Measurements from ENCODE around the gene FARP1. TPM values are rescaled to one million over a fixed set of nuclear protein-coding genes. Genes with fewer than 3 reads are reported as not detected.

FARP1 gene
- total RNA-seq, 2 experiments from 2014 or later: 0.21 to 0.48 TPM

DNA sequence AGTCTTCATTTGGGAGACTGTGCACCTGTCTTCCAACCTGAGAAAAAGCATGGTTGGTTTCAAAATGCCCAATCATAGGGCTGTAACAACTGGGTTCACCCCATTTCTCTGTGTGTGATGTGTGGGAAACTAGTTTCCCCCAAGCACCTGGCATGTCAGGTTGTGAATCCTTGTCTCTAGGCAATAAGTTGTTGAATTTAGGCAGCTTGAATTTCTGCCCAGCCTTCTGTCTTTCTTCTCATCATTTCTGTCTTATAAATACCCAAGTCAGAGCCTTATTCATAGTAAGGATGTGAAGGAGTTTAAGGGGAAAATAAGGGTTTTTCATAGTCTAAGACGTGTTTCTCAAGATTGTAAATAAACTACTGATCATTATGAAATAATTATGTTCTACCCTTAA lies 204.9 kb downstream of the FARP1 start:
- no peak for DNase-seq
- Mint-ChIP-seq H3K4me1 (no peaks in the 10 kb centered on the region), H3K9me3 (no peaks in the 10 kb centered on the region), H3K4me3 (no peak overlapping the region), H3K27ac (no peak overlapping the region), H3K36me3 (no peaks in the 10 kb centered on the region), H3K27me3 (no peaks in the 10 kb centered on the region)

DNA sequence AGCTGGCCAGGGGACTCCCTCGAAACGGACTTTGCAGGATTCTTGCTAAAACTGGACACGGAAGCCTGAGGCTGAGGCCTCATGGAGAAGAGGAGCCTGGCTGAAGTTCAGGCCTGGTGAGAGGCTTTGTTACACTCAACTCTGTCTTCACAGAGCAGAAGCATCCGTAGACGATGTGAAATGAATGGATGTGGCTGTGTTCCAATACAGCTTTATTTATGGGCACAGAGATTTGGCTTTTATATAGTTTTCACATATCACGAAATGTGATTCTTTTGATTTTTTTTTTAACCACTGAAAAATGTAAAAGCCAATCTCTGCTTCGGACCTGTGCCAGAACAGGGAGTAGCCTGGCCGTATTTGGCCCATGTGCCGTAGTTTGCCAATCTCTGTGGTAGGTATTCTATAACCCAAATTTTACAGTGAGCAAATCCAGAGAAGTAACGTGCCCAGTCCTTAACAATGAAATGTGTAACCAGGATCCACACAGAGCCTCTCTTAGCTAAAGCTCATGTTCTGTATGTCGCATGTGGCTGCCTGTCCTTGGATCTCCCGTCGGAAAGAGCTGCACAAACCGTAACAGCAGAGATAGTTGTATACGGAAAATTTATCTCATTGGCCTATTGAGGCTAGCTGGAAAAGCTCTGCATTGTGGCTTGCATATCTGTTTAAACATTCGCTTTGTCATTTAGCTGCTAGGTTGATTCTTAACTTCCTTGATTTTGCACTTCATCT lies 205.7 kb downstream of the FARP1 start:
- Mint-ChIP-seq H3K9me3 (no peaks in the 10 kb centered on the region), H3K4me1 (no peaks in the 10 kb centered on the region), H3K27me3 (no peaks in the 10 kb centered on the region), H3K27ac (no peak overlapping the region), H3K4me3 (no peak overlapping the region), H3K36me3 (no peaks in the 10 kb centered on the region)
- no peak for DNase-seq

DNA sequence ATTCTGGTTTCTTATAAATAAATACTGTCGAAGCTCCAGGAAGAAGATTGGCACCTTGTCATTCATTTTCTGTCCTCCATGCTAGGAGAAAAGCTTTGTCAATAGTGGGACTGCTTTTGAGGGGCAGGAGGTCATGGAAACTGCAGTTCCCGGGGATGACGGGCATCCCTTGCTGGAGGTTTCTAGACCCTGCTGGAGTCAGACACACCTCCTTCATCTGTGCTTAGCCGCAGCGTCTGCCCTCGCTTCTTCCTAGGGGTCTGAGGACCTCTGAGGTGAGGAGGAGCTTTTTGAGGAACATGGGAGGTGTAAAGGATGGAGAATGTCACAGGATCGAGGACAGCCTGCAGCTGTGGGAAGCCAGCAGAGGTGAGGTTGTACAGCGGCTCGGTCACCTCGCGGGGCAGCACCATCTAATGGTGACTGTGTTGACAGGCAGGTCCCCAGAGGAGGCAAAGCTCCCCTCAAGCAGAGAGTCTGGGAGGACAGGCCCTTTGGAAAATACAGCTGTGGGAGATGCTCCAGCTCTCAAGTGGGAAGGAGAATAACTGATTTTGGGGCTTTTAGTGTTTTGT lies 206.9 kb downstream of the FARP1 start:
- Mint-ChIP-seq H3K4me3 (no peak overlapping the region), H3K4me1 (no peaks in the 10 kb centered on the region), H3K27ac (no peak overlapping the region), H3K27me3 (no peaks in the 10 kb centered on the region), H3K36me3 (no peaks in the 10 kb centered on the region), H3K9me3 (no peaks in the 10 kb centered on the region)
- DNase-seq: no peak

DNA sequence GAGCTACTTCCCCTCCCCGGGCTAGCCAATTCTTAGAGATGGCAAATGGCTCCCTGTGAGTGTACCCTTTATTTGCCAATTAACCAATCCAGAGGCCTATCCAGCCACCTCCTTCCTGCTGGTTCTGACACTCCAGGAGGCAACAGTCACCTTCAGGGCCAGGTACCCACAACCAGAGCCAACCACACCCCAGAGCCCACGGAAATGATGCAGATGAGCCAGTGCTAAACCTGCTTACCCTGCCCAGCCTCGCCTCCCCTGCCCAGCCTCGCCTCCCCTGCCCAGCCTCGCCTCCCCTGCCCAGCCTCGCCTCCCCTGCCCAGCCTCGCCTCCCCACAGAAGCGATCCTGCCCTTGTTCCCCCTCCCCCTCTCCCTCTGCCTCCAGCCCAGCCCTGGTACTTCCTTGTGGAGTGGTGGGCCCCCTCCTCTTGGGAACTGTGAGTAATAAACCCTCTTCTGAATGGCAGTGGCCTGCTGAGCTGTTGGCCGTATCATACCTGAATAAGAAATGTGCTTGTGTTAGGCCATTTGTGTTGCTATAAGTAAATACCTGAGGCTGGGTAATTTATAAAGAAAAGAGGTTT lies 207.9 kb downstream of the FARP1 start:
- Mint-ChIP-seq H3K4me1 (no peaks in the 10 kb centered on the region), H3K4me3 (no peak overlapping the region), H3K9me3 (no peaks in the 10 kb centered on the region), H3K27me3 (no peaks in the 10 kb centered on the region), H3K36me3 (no peaks in the 10 kb centered on the region), H3K27ac (no peak overlapping the region)
- no peak for DNase-seq

DNA sequence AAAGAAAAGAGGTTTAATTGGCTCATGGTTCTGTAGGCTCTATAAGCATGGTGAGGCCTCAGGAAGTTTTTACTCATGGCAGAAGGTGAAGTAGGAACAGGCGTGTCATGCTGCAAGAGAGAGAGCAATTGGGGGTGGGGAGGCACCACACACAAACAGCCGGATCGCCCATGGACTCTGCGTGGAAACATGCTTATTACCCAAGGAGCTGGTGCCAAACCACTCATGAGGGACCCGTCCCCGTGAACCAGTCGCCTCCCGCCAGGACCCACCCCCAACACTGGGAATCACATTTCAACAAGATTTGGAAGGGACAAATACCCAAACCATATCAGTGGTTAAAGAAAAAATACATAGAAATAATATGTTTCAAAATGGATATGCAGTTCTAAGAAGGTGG lies 208.7 kb downstream of the FARP1 start:
- Mint-ChIP-seq H3K27me3 (no peaks in the 10 kb centered on the region), H3K36me3 (no peaks in the 10 kb centered on the region), H3K4me3 (no peak overlapping the region), H3K4me1 (no peaks in the 10 kb centered on the region), H3K9me3 (no peaks in the 10 kb centered on the region), H3K27ac (no peak overlapping the region)
- DNase-seq: no peak

DNA sequence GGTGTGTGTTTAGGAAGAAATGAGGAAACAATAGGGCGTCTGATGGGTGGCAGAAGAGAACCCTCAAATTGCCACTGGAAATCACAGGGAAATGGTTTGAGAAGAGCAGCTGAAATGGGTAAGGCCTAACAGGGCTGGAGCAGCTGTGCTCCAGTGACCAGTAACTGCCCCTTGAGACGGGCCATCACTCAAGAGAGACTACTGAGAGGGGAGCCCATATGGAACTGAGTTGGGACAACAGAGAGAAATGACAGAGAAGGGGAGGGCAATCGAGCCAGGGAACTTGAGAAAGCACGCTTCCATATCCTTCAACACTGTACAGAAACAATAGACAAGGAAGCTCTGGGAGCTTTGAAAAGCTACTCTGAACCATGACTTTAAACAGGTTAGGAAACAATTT lies 209.3 kb downstream of the FARP1 start:
- H3K36me3 Mint-ChIP-seq: no peaks in the 10 kb centered on the region
- H3K4me3 Mint-ChIP-seq: no peak overlapping the region
- no peak for DNase-seq
- no peak overlapping the region for H3K27ac Mint-ChIP-seq
- no peaks in the 10 kb centered on the region for H3K9me3 Mint-ChIP-seq
- H3K27me3 Mint-ChIP-seq: no peaks in the 10 kb centered on the region
- no peaks in the 10 kb centered on the region for H3K4me1 Mint-ChIP-seq

DNA sequence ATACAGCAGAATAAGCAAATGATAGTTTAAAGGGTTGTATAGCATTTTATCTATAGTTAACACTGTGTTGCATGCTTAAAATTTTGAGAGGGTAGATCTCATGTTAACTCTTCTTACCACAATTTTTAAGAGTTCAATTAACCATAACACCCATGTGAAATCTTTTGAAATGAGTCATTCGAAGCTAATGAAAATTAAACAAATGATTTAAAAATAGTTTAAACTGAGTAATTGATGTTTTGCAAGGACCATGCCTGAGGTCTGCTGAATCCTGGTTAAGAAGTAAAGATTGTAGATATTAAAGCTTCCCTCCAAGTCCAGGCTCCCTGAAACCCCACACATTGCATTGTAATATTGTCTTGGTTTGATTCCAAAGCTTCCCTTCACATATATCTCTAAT lies 210.9 kb downstream of the FARP1 start:
- Mint-ChIP-seq H3K27ac (no peak overlapping the region), H3K4me3 (no peak overlapping the region), H3K27me3 (no peaks in the 10 kb centered on the region), H3K4me1 (no peaks in the 10 kb centered on the region), H3K36me3 (no peaks in the 10 kb centered on the region), H3K9me3 (no peaks in the 10 kb centered on the region)
- DNase-seq: no peak

DNA sequence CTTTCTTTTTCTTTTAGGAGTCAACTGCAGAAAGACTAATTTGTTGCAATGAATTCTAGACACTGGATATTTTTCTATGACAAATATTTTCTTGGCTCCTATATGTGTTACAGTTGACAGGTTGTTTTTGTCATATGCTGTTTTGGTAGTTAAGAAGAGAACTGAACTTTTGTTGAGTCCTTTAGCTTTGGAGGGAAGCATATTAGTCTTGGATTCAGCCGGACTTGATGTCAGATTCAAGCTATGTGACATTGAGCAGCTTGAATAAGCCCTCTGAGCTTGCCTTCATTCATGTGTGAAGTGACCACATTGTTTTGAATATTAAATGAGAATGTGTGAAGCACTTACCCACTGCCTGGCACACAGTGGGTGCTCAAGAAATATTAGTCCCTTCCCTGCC lies 216.0 kb downstream of the FARP1 start:
- no peak overlapping the region for H3K4me3 Mint-ChIP-seq
- no peaks in the 10 kb centered on the region for H3K27me3 Mint-ChIP-seq
- no peaks in the 10 kb centered on the region for H3K4me1 Mint-ChIP-seq
- no peaks in the 10 kb centered on the region for H3K36me3 Mint-ChIP-seq
- no peak for DNase-seq
- no peak overlapping the region for H3K27ac Mint-ChIP-seq
- H3K9me3 Mint-ChIP-seq: no peaks in the 10 kb centered on the region

DNA sequence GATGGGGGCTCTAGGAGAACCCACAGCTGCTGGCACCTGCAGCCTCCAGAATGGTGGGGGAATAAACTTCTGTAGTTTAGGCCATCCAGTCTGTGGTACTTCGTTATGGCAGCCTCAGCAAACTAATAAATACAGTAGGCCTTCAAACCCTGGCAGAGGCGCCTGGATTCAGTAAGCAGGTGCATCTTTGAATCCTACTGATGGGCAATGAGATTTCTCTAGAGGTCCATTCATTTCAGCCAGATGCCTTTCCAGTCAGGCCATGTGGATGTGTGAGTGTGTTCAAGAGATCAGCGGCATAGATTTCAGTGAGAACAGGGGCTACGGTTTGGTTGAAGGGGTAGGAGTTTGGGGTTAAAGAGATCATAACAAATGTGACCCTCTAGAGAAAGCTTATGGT lies 217.7 kb downstream of the FARP1 start:
- Mint-ChIP-seq H3K4me3 (no peak overlapping the region), H3K27me3 (peaks cover 2% of the 10 kb centered on the region)

DNA sequence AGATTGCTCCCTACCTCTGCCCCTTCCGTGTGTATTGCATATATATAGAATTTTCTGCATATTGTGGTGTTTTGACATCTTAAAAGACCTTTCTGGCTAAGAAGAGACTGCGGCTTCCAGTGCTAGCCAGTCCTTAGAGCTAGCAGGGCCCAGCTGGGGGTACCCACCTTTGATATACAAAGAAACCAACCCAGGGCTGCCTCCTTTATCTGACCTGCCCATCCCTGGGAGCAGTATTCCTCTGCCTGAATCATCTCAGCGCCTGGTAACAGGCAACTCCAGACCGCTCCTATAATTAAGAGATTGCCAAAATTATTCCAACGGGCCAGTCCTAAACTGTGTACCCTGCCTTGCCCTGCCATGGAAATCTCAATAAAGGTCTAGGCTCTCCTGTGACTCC lies 220.4 kb downstream of the FARP1 start:
- no peak overlapping the region for H3K27ac Mint-ChIP-seq
- no peaks in the 10 kb centered on the region for H3K36me3 Mint-ChIP-seq
- no peaks in the 10 kb centered on the region for H3K4me1 Mint-ChIP-seq
- no peak for DNase-seq
- peaks cover 5% of the 10 kb centered on the region for H3K27me3 Mint-ChIP-seq
- no peak overlapping the region for H3K4me3 Mint-ChIP-seq
- H3K9me3 Mint-ChIP-seq: no peaks in the 10 kb centered on the region

More for the DNA sequence above, 217.7 kb downstream of the FARP1 start:
- H3K36me3 Mint-ChIP-seq: no peaks in the 10 kb centered on the region
- no peak for DNase-seq
- H3K27ac Mint-ChIP-seq: no peak overlapping the region
- no peaks in the 10 kb centered on the region for H3K9me3 Mint-ChIP-seq
- H3K4me1 Mint-ChIP-seq: no peaks in the 10 kb centered on the region

DNA sequence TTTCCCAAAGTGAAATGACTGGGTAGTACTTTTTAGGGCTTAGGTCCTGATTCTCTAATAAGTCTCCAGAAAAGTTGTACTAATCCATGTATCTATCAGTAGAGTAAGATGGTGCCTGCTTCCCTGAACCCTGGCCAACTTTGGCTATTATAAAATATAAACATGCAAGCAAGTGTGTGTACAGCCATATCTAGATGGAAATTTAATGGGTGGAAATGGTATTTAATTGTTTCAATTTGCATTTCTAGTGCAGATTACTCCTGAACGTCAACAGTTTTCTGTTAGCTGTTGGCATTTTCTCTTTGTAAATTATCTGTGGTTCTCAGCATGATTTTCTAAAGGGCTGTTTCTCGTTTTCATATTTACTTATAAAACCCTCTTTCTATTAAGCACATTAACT lies 221.3 kb downstream of the FARP1 start:
- Mint-ChIP-seq H3K27me3 (peaks cover 5% of the 10 kb centered on the region), H3K4me3 (no peak overlapping the region), H3K27ac (no peak overlapping the region), H3K4me1 (no peaks in the 10 kb centered on the region), H3K9me3 (no peaks in the 10 kb centered on the region), H3K36me3 (no peaks in the 10 kb centered on the region)
- no peak for DNase-seq

DNA sequence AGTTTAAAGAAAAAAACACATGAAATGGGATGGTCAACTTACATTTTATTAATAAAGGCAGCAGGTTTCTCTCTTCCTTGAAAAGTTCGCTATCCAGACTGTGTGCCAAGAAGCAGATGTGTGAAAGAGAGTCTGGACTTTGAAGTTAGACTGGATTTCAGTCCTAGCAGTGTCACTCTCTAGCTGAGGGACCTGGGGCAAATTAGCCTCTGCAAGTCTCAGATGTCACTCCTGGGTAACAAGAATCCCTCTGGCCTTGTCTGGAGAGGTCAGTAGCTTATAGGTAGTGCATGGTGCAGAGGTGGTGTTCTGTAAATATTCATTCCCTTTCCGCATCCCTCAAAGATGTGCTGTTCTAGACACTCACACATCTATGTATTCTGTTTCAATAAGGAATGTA lies 221.8 kb downstream of the FARP1 start:
- peaks cover 8% of the 10 kb centered on the region for H3K27me3 Mint-ChIP-seq
- H3K36me3 Mint-ChIP-seq: no peaks in the 10 kb centered on the region
- H3K27ac Mint-ChIP-seq: no peak overlapping the region
- no peak for DNase-seq
- no peak overlapping the region for H3K4me3 Mint-ChIP-seq
- no peaks in the 10 kb centered on the region for H3K4me1 Mint-ChIP-seq
- no peaks in the 10 kb centered on the region for H3K9me3 Mint-ChIP-seq

DNA sequence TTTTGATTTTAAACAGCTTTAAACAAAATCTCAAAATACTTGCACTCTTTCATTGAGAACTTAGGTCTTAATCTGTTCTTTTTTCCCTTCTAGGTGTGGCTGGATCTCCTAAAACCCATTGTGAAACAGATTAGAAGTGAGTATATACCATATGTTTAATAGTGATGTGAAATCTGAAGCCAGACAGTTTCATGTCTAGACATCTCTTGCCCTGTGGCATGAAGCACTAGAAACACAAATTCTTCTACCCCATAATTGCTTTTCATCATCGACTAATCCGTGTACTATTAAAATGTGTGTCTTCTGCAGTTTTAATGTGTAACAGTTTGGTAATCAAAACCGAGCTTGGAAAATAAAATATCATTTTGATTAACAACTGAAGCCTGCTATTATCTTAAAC lies 222.4 kb downstream of the FARP1 start:
- Mint-ChIP-seq H3K27me3 (peaks cover 15% of the 10 kb centered on the region), H3K9me3 (no peaks in the 10 kb centered on the region), H3K4me3 (no peak overlapping the region), H3K27ac (no peak overlapping the region), H3K36me3 (no peaks in the 10 kb centered on the region), H3K4me1 (no peaks in the 10 kb centered on the region)
- no peak for DNase-seq

DNA sequence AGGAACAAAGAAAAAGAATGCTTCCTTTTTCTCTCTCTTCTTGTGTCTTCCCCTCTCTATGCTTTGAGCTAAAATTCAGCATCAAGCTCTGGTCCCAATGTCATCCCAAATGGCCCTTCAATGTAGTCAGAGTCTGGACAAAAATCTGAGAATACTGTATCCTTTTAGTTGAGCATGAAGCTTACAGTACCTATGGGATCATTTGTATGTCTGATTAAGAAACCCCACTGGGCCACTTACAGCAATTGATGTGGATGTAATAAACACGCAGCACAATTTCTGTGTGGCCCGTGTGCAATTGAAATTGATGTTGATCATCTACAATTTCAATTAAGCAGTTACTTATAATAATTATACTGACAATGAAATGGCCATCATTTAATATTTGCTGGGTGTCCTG lies 223.1 kb downstream of the FARP1 start:
- Mint-ChIP-seq H3K27me3 (peaks cover 16% of the 10 kb centered on the region), H3K4me3 (no peak overlapping the region), H3K4me1 (no peaks in the 10 kb centered on the region), H3K27ac (no peak overlapping the region), H3K36me3 (no peaks in the 10 kb centered on the region), H3K9me3 (no peaks in the 10 kb centered on the region)
- no peak for DNase-seq

DNA sequence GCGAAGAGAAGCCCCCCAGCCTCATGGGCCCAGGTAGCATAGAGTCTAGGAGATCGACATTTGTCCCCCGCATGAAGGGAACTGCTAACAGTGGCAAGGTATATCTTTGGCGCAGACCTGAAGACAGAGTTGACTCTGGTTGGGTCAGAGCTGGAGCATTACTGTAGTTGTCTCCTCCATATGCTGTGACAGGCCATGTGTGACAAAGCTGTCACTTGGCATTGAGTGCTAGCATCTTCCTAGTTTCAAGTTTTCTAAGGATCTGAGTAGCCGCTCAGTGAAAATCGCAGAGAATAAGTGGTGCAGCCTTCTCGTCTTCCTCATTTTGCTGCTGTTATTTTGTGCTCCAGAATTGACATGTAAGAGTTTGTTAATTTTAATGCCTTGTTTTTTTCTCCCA lies 223.5 kb downstream of the FARP1 start:
- H3K27ac Mint-ChIP-seq: no peak overlapping the region
- H3K36me3 Mint-ChIP-seq: no peaks in the 10 kb centered on the region
- peaks cover 16% of the 10 kb centered on the region for H3K27me3 Mint-ChIP-seq
- DNase-seq: no peak
- H3K4me3 Mint-ChIP-seq: no peak overlapping the region
- no peaks in the 10 kb centered on the region for H3K9me3 Mint-ChIP-seq
- H3K4me1 Mint-ChIP-seq: no peaks in the 10 kb centered on the region

DNA sequence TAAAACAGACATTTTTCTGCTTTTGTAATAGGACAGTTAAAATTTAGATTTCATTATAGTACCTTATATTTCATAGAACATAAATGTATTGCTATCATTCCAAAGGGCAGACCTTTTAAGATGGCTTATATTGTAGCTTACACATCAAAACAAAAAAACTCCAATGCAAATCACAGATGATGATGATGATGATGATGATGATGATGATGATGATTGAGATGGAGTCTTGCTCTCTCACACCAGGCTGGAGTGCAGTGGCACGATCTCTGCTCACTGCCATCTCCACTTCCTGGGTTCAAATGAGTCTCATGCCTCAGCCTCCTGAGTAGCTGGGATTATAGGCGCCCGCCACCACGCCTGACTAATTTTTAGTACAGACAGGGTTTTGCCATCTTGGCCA lies 224.1 kb downstream of the FARP1 start:
- H3K4me1 Mint-ChIP-seq: no peaks in the 10 kb centered on the region
- no peak overlapping the region for H3K27ac Mint-ChIP-seq
- peaks cover 20% of the 10 kb centered on the region for H3K27me3 Mint-ChIP-seq
- no peak for DNase-seq
- no peaks in the 10 kb centered on the region for H3K9me3 Mint-ChIP-seq
- no peaks in the 10 kb centered on the region for H3K36me3 Mint-ChIP-seq
- H3K4me3 Mint-ChIP-seq: no peak overlapping the region

Data from activated naive CD8-positive, alpha-beta T cell treated with anti-CD3 and anti-CD28 coated beads for 36 hours (primary cell).